Stimulated activated CD4-positive, alpha-beta T cell treated with anti-CD3 and anti-CD28 coated beads, Interleukin-2, amount 100 ng/mL, for 24 hours (primary cell): Measurements from ENCODE around the gene SLC23A2.
A peak's percentile ranks its signal among the peaks of the same experiment; 100 is the strongest.

Experiments used
- DNase-seq, 2 donors: peaks; one replicate each; pipeline ENCODE4 v3.0.0-alpha.2; 2020

Gene SLC23A2

DNA sequence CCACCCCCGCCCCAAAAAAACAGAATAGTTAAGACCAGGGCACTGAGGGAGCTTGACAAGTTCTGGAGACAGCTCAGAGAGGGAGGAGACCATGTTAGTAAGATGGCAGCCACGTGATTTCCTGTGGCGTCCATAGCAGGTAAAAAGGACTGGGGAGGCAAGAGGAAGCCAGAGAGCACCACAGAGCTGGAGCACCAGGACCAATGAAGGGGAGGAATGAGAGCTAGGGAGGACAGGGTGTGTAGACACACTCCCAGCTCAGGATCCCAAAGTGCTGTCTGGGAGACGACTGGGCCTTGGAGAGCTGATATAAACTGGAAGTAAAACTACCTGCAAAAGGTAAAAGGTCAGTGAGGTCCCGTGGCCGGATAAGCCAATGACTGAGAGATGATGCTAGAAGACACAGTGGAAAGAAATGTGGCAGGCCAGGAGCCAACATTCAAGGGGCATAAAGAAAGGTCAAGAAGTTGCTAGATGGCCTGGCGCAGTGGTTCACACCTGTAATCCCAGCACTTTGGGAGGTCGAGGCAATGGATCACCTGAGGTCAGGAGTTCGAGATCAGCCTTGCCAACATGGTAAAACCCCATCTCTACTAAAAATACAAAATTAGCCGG is 39.0 kb downstream of the SLC23A2 start:
- peak; percentile 16 to 24 for DNase-seq

- DNase-seq = peak in 1 of 2 donors; percentile 18
These were observed 39.6 kb downstream of the SLC23A2 start for GRCh38 chr20:4961746-4962145.

- no peak for DNase-seq
These were observed 41.7 kb downstream of the SLC23A2 start for GRCh38 chr20:4959592-4959991.

- no peak for DNase-seq
These were observed 43.4 kb downstream of the SLC23A2 start for GRCh38 chr20:4957939-4958362.

DNA sequence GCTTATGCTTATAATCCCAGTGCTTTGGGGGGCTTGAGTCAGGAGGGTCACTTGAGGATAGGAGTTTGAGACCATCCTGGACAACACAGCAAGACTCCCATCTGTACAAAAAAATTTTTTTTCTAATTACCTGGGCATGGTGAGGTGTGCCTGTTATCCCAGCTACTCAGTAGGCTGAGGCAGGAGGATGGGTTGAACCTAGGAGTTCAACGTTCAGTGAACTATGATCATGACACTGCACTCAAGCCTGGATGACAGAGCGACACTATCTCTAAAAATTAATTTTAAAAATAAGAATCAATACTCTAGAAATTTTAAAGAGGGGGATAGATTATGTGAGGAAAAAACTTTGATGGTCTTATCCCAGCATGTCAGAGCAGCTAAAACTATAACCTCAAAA is 44.1 kb downstream of the SLC23A2 start:
- DNase-seq = no peak

DNA sequence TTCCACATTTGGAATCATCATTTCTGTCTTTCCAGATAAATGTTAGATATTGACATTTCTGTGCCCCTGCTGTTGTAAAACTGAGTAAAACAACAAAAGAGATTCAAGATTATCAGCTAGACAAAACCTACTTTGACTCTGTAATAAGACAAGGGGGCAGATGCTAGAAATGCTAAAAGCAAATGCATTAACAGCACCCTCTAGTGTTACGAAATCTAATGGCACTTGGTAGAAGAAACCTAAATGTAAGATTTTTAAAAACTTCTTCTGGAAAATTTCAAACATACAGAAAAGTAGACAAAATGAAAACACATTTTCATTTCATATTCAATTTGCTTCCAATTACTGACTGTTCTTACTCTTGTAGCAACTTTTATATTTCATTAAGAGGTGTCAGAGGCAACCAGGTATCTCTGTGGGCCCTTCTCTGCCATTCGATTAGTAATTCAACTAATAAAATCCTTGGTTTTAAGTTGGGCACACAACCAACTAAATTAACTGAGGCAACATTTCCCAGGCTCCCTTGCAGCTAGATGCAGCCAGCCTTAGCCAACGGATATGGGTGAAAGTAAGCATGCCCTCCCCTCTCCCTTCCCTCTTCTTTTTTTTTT is 45.0 kb downstream of the SLC23A2 start:
- no peak for DNase-seq

- no peak for DNase-seq
These were observed 47.4 kb downstream of the SLC23A2 start for GRCh38 chr20:4953881-4954280.

DNA sequence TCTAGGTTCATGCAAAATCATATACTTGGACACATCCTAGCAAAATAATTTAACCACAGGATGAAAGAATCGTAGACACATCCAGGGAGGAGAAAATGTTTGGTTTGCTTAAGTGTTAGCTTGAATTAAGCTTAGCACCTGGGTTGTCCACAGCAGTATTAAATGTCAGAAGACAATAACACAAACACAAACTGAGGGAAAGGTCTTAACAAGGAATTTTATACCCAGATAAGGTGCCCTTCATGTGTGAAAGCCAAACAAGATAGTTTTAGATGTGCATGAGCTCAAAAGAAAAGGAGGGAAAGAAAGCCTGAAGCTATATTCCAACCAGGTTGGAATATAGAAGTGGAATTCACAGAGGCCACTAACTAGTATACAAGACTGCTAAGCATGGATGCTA is 49.1 kb downstream of the SLC23A2 start:
- no peak for DNase-seq

DNA sequence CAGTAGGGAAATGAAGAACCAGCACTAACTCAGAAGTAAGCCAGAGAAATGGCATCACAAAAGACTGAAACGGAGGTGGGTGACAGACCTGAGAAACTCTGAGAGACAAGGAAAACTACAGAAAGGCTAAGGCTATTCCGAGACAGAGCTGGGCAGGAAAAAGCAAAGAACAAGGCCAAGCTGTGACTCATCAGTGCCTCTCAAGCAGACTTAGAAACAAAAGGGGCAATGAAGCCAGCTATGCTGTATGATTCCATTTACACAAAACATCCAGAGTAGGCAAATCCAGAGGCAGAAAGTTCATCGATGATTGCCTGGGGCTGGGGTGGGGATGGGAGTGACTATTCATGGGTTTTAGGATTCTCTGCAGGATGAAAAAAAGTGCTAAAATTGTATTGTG is 50.0 kb downstream of the SLC23A2 start:
- DNase-seq = no peak

DNA sequence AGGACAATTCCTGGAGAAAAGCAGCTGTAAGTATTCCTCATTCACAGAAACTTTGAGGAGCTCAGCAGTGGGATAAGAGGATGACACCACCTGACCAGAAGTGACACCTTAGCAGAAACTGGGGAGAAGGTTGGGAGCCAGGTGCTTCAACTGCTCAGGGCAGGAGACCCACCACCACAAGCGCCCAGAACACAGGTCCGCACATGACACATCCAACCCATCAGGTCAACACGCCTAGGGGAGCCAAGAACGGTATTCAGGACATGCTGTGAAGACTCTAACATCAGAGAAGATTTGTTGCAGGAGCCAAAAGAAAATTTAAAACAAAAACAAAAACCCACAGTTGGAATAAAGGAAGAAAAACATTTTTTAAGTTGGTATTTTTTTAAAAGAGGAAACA is 50.5 kb downstream of the SLC23A2 start:
- DNase-seq = no peak

GRCh38 chr20:4950437-4950836 is 50.9 kb downstream of the SLC23A2 start:
- no peak for DNase-seq

GRCh38 chr20:4949833-4950178 is 51.5 kb downstream of the SLC23A2 start:
- DNase-seq = peak; percentile 17 to 26

DNA sequence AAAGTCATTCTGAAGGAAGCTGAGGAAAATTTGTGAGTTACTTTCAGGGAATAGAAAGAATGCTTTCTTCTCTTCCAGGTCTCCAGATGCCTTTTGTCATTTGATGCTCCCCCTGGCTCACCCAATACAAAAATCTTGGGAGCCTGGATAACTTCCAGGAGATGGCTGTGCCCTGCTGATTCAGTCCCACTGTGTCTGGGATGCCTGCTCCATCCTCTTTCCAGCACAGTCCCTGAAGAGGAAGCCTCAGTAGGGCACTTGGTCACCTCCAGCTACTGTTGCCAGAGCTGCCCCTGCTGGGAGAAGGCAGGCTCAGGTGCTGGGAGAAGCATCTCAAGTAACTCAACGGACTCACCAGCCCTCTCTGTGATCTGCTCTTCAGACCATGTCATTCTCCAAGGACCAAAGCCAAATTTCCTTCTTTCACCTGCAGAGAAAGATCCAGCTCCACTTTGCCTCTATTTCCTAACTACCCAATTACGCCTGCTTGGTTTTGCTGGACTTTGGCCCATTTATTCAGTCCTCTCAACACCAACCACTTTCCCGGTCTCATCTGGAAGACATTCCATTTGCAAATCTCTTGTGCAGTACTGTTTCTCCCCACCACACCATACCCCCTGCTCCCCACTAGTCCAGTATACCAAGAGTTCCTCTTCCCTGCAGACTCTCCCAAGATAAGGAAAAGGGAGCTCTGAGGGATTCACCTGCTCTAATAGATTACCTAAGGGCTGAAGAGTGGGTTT is 53.3 kb downstream of the SLC23A2 start:
- DNase-seq = no peak

- no peak for DNase-seq
These were observed 54.3 kb downstream of the SLC23A2 start for GRCh38 chr20:4946986-4947385.

- DNase-seq = no peak
These were observed 54.7 kb downstream of the SLC23A2 start for GRCh38 chr20:4946585-4946984.

- no peak for DNase-seq
These were observed 56.6 kb downstream of the SLC23A2 start for GRCh38 chr20:4944518-4945313.

GRCh38 chr20:4942331-4942730 is 59.0 kb downstream of the SLC23A2 start:
- no peak for DNase-seq

DNA sequence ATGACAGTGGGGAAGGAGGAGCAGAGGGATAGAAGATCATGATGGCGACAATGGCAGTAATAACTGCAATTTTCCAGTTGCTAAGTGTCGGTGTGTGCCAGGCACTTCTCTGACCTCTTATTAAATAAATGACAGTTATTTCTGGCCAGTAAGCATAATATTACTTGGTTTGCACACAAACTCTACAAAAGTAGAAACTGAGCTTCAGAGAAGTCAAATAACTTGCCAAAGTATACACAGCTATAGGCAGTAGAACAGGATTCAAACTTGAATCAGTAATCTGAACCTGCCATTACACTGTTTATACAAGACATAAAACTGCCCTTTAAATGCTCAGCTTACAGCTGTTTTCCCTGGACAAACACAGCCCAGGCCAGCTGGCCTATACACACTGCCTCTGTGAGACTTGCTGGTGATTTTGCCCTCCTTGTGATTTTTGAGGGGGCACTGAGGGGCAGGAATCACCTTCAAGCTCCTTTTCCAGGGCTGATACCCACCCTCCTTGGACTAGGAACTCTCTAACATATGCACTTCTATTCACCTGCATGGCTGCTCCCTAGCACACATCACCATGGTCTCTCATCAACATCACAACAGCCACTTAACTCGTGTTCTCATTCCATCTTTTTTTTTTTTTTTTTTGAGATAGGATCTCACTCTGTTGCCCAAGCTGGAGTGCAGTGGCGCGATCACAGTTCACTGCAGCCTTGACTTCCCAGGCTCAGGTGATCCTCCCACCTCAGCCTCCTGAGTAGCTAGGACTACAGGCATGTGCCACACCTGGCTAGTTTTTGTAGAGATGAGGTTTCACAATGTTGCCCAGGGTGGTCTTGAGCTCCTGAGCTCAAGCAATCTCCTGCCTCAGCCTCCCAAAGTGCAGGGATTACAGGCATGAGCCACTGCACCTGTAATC is 63.6 kb downstream of the SLC23A2 start:
- no peak for DNase-seq

- DNase-seq = no peak
These were observed 64.4 kb downstream of the SLC23A2 start for GRCh38 chr20:4936851-4937406.

DNA sequence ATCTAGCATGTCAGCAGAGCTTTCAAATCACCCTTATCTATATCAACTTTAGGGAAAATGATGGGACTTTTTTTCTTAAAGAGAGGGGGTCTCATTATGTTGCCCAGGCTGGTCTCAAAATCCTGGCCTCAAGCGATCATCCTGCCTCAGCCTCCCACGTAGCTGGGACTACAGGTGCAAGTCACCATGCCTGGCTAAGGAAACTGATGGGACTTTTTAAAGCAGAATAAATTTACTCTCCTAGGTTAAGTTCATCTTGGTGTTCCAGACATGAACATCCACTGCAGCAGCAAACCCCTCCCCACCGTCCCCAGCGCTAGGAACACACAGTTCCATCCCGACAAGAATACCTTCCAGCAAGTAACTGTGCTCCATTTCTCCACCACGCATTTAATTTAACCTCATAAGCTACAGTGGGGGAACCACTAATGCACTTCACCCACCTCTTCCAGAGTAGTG is 64.9 kb downstream of the SLC23A2 start:
- DNase-seq = no peak

DNA sequence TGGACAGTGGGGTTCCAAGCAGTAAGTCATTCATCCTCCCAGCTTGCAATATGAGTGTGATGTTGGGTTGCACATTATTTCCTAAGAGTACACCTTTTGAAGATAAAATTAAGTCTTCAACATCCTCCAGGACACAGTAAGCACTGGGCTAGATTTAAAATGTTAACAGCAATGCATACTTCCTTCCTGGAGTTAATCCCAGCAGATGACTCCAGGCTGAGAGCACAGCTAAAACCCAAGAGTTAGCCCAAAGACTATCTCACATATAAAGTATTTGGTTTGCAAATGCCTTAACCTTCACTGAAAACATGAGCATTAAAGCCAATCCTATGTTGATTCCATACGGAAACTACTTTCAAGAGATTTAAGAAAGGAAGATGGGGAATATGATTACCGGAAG is 69.2 kb downstream of the SLC23A2 start:
- DNase-seq = no peak
